Activated CD4-positive, alpha-beta T cell treated with anti-CD3 and anti-CD28 coated beads, Interleukin-2, amount 50 U/mL, for 16 hours (primary cell): ENCODE results near the gene SUPT5H.
"Not testable (repeated sequence)": the region's sequence is repeated elsewhere in the genome, so short reads cannot be mapped to it uniquely, and the experiment has no call there.

Experiments
- DNase-seq: peaks from one replicate; pipeline ENCODE4 v3.0.0-alpha.2; 2020

The SUPT5H gene

GRCh38 chr19:39426170-39426569 is 19.2 kb upstream of the SUPT5H start:
- DNase-seq: no peak

GRCh38 chr19:39427707-39428106 is 17.7 kb upstream of the SUPT5H start:
- DNase-seq: no peak

GRCh38 chr19:39428283-39429112 is 16.9 kb upstream of the SUPT5H start:
- no peak for DNase-seq

GRCh38 chr19:39430675-39431593 is 14.4 kb upstream of the SUPT5H start:
- peak; percentile 92 for DNase-seq

- DNase-seq: no peak
These were observed 12.7 kb upstream of the SUPT5H start for GRCh38 chr19:39432677-39433025.

- no peak for DNase-seq
These were observed 11.8 kb upstream of the SUPT5H start for GRCh38 chr19:39433480-39434079.

GRCh38 chr19:39434123-39435076 is 11.0 kb upstream of the SUPT5H start:
- DNase-seq: no peak

GRCh38 chr19:39435499-39436349 is 9.7 kb upstream of the SUPT5H start, which contains the start of gene RPS16:
Gene RPS16, minus strand, starts transcription at chr19:39435949. Its CDS starts 54 bp downstream, at chr19:39435895.
- DNase-seq: peak; percentile 99

GRCh38 chr19:39436350-39436716 is 9.0 kb upstream of the SUPT5H start:
- no peak for DNase-seq

GRCh38 chr19:39438270-39438934 is 7.0 kb upstream of the SUPT5H start:
- no peak for DNase-seq

GRCh38 chr19:39444598-39445195 is 685 bp upstream of the SUPT5H start:
- DNase-seq: no peak

- no peak for DNase-seq
These were observed 1.1 kb downstream of the SUPT5H start for GRCh38 chr19:39446365-39447084.

GRCh38 chr19:39448271-39448670 is 2.9 kb downstream of the SUPT5H start:
- DNase-seq: peak; percentile 34

- DNase-seq: no peak
These were observed 3.9 kb downstream of the SUPT5H start for GRCh38 chr19:39449116-39449797.

GRCh38 chr19:39451257-39451656 is 5.9 kb downstream of the SUPT5H start:
- DNase-seq: not testable (repeated sequence)

- DNase-seq: no peak
These were observed 18.0 kb downstream of the SUPT5H start for GRCh38 chr19:39463403-39463802.

- no peak for DNase-seq
These were observed 20.8 kb downstream of the SUPT5H start for GRCh38 chr19:39465956-39466747.

GRCh38 chr19:39467941-39468340 is 22.6 kb downstream of the SUPT5H start:
- DNase-seq: no peak
